ENCODE data around the gene SMARCD3.

Gene SMARCD3

DNA sequence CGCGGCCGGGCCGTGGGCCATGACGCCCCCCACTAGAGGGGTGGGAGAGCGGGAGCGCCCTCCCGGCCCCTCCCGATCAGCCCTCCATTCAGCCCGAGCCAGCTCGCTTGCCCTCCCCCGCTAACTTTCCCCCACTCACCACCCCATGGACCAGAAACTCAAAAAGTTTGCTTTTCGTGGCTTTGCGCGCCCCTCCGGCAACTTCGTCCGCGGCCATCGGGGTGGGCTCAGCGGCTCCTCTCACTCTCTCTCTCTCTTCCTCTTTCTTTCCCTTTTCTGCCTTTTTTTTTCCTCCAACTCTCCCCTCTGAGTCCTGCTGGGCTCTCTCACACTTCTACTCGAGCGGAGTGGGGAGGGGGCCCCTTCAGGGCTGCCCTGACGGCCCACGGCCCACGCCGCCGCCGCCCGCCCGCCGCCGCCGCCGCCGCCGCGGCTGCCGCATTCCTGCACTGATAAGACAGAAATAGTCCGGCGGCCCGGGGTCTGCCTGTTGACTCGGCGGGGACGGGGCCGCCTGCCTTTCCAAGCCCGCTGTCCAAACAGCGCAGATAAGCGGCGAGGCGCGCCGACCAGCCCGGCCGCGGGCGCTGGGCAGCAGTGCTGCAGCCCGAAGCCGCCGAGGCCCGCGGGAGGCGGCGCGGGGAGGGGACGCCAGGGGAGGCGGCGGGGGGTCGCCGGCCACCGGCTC lies at the start of gene SMARCD3:
SMARCD3 (minus strand) TSS at position 349 of the 688 bp plus-strand sequence; CDS start at position 217, 132 bp downstream.
- no peak for DNase-seq

DNA sequence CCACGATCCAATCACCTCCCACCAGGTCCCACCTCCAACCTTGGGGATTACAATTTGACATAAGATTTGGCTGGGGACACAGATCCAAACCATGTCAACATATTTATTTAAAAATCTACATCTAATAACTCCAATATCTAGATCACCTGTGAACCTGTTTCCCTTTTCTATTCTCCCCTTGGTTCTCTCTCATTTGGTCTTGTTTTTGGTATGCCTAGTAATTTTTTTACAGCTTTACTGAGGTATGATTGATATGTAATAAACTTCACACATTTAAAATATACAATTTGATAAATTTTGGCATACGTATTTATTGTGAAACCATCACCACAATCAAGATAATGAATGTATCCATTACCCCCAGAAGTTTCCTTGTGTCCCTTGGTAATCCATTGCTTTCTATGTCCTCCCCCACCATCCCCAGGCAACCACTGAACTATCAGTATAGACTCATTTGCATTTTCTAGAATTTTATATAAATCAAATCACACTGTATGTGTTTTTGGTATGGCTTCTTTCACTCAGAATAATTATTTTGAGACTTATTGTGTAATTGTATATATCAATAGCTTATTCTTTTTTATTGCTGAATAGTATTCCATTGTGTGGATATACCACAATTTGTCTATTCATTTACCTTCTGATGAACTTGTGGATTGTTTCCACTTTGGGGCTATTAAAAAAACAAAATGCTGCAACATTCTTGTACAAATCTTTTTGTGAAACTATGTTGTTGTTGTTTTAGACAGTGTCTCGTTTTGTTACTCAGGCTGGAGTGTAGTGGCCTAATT lies 47.9 kb upstream of the SMARCD3 start:
- DNase-seq: no peak

GRCh38 chr7:151292850-151293249 lies 44.4 kb upstream of the SMARCD3 start:
- DNase-seq: no peak

DNA sequence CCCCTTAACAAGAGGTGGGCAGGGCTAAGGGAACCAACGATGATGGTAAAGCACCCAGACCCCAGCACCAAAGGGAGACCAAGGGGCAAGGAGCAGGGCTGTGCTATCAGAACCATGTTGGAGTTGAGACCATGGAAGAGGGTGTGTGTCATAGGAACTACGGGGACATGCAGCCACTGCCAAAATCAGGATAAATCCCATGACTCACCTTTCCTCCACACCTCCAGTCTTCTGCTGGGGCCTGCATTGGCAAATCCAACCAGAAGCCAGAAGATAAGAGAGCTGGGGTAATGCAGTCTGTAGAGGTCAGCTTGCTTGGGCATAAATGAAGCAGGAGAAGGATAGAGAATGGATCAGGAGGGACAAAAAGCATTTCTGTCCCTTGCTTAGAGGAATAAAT lies 42.7 kb upstream of the SMARCD3 start:
- no peak for DNase-seq

- DNase-seq: no peak
Observed at GRCh38 chr7:151290355-151290760, 41.9 kb upstream of the SMARCD3 start.

DNA sequence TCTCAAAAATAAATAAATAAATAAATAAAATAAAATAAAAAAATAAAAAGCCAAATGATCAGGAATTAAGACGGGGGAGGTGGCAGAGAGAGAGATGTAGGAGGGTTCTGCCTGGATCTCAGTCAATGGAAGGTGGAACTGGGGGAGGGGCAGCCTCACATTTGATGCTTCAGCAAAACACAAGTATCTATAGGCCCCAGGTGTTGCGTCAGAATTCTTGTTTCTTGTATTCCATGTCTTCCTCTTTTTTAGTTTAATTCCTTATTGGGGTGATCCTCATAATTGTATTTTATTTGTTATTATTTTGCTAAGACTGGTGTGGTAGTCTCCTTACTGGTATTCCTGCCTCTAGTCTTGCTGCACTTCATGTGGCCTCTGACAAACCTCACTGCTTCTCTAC lies 41.4 kb upstream of the SMARCD3 start:
- no peak for DNase-seq

GRCh38 chr7:151286148-151286547 lies 37.7 kb upstream of the SMARCD3 start:
- no peak for DNase-seq

DNA sequence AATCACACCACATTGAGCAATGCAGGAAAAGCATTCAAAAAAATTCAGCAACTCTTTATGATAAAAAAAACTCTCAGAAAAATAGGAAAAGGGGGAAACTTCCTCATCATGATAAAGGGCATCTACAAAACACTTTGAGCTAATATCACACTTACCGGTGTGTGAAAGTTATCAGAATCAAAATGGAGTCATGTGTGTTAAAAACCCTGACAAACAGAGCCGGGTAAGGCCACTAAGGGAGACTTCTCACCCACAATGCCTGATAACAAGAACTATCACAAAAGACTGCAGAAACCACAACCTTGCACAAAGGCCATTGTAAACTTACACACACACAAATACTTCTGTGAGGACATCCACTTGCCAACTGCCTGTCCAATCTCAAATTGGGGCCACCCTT lies 34.8 kb upstream of the SMARCD3 start:
- no peak for DNase-seq

DNA sequence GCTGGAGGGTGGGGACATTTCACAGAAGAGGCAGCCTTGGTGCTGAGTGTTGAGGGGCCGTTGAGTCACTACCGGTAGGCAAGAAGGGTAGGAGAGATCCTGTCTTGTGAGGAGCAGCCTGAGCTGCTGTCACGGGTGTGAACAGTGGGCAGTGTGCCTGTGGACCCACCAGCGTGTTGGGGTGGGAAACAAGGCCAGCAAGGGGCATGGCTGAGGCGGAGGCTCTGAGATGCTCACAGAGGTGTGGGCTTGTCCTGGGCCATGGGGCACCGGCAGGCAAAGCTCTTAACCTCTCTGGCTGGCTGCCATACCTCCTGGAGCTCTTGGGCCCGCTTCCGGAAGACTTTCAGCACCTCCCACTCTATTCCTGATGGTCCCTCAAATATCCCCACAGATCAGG lies 33.6 kb upstream of the SMARCD3 start:
- DNase-seq: no peak

DNA sequence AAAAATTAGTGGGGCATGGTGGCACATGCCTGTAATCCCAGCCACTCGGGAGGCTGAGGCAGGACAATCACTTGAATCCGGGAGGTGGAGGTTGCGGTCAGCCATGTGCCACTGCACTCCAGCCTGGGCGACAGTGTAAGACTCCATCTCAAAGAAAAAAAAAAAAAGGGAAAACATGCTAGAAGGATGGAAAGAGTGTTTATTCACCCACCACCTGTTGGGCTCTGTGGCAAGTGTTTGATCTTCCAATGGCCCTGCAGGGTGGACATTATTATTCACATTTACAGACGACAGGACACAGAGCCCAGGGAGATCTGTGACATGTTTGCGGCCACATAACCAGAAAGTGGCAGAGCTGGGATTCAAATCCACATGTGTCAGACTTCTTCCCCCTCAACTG lies 33.2 kb upstream of the SMARCD3 start:
- no peak for DNase-seq

GRCh38 chr7:151280388-151281019 lies 32.0 kb upstream of the SMARCD3 start:
- DNase-seq: no peak

- DNase-seq: no peak
Observed at GRCh38 chr7:151279868-151280267, 31.4 kb upstream of the SMARCD3 start.

DNA sequence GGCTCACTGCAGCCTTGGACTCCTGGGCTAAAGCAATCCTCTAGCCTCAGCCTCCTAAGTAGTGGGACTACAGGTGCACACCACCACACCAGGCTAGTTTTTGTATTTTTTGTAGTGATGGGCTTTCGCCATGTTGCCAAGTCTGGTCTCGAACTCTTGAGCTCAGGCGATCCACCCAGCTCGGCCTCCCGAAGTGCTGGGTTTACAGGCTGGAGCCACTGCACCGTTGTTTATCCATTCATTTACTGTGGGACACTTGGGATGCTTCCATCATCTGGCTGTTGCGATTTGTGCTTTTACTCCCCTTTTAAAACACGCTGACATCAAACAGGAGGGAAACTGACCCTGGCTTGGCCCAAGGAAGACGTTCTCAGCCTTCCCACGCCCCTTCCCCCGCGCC lies 30.5 kb upstream of the SMARCD3 start:
- no peak for DNase-seq

DNA sequence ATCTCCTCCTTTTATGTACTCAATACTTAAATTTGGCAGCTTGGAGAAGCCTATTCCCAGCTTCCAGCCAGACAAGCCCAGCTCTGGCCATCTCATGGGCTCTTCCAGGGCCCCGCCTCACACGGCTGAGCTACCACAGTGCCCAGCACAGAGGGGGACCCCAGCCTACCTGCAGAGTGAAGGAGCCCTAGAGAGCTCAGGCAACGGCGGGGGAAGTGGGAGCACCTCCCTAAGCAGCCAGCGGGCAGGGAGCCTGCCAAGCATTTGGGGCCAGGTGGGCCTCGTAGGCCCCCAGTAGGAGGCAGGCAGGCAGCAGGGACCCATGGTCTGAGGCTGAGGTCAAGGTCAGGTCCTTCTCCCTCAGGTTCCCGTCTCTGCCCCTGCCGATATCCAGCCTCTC lies 29.1 kb upstream of the SMARCD3 start:
- DNase-seq: no peak

- peak; percentile 29 to 46 for DNase-seq
Observed at GRCh38 chr7:151276666-151277590, 28.4 kb upstream of the SMARCD3 start.

DNA sequence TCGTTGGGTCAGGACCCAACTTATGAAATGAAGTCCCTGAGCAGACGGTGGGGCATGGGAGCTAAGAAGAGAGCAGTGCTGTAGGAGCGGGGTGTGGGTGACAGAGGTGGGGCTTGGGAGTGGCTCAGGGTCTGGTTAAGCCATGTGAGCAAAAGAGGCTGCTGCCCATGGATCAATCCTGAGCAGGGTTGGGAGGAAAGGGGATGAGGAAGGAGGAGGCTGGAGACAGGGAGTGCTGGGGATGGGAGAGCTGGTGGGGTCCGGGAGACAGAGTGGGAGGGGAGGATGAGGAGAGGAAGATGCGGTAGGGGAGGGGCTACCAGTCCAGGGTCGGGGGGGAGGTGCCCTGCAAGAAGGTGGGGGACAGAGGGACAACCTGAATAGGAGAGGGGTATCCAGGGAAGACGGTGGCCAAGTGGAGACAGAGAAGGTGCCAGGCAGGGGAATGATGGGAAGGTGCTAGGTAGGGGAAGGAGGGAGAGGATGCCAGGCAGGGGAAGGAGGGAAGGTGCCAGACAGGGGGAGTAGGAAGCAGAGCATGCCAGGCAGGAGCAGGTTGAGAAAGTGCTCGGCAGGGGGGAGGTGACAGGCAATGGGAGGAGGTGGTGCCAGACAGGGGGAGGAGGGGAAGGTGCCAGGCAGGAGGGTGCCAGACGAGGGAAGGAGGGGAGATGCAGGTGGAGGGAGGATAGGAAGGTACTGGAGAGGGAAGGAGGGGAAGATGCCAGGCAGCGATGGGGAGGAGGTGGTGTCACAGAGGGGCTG lies 27.5 kb upstream of the SMARCD3 start:
- no peak for DNase-seq

- DNase-seq: no peak
Observed at GRCh38 chr7:151274936-151275812, 26.7 kb upstream of the SMARCD3 start.

- no peak for DNase-seq
Observed at GRCh38 chr7:151274396-151274795, 25.9 kb upstream of the SMARCD3 start.

DNA sequence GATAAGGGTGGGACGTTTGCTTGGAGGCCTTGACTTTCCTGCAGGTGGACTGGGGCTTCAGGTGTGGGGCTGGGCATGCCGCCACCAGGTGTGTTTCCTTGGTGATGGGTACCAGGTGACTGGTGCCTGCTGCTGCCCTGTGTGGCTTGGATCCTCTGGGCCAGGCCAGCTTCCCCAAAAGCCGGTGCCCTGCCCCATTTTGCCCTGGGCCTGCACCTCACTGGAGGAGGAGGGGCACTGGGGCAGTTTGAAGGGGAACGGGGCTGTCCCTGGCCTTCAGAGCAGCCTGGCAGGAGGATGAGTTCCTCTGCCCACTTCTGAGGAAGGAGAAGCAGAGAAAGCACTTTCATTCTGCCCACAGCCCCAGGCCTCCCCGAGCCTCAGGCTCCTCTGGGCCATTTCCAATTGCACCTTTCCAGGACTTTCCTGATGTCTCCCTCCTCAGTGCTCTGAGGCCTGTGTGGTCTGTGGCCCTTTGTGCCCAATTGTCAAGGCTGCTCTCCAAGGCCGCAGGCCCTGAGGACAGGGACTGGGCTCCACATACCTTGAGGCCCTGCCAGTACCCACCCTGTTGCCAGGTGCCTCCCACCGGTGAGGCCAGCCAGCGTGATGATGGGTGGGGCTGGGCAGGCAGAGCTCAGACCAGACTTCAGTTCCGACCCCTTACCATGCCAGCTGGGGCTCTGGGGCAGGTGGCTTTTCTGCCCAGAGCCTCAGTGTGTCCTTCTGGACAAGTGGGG lies 25.3 kb upstream of the SMARCD3 start:
- no peak for DNase-seq

DNA sequence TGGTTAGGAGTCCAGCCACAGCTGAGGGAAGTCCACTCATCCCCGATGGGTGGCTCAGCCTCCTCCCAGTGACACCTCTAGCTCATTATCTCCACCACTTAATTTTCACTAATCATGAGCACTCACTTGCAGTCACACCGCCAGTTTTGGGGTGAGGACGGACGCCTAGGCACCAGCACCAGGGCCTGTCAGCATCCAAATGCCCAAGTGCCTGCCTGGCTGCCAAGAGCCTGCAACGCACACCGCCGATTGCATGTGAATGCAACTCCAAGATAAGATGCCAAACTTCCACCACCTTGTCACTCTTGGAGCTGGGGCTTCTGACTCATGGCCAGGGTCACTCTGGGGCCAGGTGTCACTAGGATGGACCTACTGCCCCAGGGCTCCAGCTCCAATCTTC lies 24.4 kb upstream of the SMARCD3 start:
- no peak for DNase-seq
